ENCODE measurements around the gene CD99L2. TPM values are rescaled to one million over a fixed set of nuclear protein-coding genes. Genes with fewer than 3 reads are reported as not detected.

Gene CD99L2
- total RNA-seq, 2 donors from 2014 or later: 22.1 to 28.7 TPM

GRCh38 chrX:150940844-150941495 lies 42.5 kb upstream of the CD99L2 start:
- no peak overlapping the region for H3K4me3 ChIP-seq
- H3K4me1 ChIP-seq: peaks cover 6% of the 10 kb centered on the region
- DNase-seq: no peak
- 72 to 77% methylated on average over 5 of the region's 9 CpGs for WGBS, 2 donors
- TF ChIP-seq, protein P1, sequence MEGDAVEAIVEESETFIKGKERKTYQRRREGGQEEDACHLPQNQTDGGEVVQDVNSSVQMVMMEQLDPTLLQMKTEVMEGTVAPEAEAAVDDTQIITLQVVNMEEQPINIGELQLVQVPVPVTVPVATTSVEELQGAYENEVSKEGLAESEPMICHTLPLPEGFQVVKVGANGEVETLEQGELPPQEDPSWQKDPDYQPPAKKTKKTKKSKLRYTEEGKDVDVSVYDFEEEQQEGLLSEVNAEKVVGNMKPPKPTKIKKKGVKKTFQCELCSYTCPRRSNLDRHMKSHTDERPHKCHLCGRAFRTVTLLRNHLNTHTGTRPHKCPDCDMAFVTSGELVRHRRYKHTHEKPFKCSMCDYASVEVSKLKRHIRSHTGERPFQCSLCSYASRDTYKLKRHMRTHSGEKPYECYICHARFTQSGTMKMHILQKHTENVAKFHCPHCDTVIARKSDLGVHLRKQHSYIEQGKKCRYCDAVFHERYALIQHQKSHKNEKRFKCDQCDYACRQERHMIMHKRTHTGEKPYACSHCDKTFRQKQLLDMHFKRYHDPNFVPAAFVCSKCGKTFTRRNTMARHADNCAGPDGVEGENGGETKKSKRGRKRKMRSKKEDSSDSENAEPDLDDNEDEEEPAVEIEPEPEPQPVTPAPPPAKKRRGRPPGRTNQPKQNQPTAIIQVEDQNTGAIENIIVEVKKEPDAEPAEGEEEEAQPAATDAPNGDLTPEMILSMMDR (IDR thresholded peaks at IDR 0.05): no peak
- no peak for TF ChIP-seq POLR2A (IDR thresholded peaks at IDR 0.05)
- no peaks in the 10 kb centered on the region for H3K36me3 ChIP-seq (replicated peaks in 1 of 2; ENCODE audit: insufficient read depth in 1 of 2, low read depth in 2 of 2)
- H3K9me3 ChIP-seq: no peaks in the 10 kb centered on the region
- ATAC-seq: no peak
- intact Hi-C loops (cut with DNase I): no loop called here
- no peaks in the 10 kb centered on the region for H3K27me3 ChIP-seq
- no peak overlapping the region for H3K27ac ChIP-seq

GRCh38 chrX:150936556-150936955 lies 38.1 kb upstream of the CD99L2 start:
- no peak overlapping the region for H3K4me3 ChIP-seq
- no peaks in the 10 kb centered on the region for H3K4me1 ChIP-seq
- no peak overlapping the region for H3K27ac ChIP-seq
- DNase-seq: no peak
- H3K27me3 ChIP-seq: no peaks in the 10 kb centered on the region
- no peak for ATAC-seq
- no peaks in the 10 kb centered on the region for H3K9me3 ChIP-seq
- no peaks in the 10 kb centered on the region for H3K36me3 ChIP-seq (replicated peaks in 1 of 2; ENCODE audit: insufficient read depth in 1 of 2, low read depth in 2 of 2)
- TF ChIP-seq, protein P1 (IDR thresholded peaks at IDR 0.05): no peak
- no peak for TF ChIP-seq POLR2A (IDR thresholded peaks at IDR 0.05)
- intact Hi-C loops (cut with DNase I): no loop called here
- 61 to 65% methylated on average over 6 of the region's 6 CpGs for WGBS, 2 donors

GRCh38 chrX:150935467-150935866 lies 37.0 kb upstream of the CD99L2 start:
- DNase-seq: no peak
- WGBS, 2 donors: 33 to 56% methylated on average over 4 to 7 of the region's 7 CpGs

GRCh38 chrX:150934453-150934852 lies 36.0 kb upstream of the CD99L2 start:
- DNase-seq (no peak), ATAC-seq (no peak)
- Histone ChIP-seq H3K4me3 (no peak overlapping the region), H3K36me3 (replicated peaks in 1 of 2; ENCODE audit: insufficient read depth in 1 of 2, low read depth in 2 of 2) (no peaks in the 10 kb centered on the region), H3K27me3 (no peaks in the 10 kb centered on the region), H3K4me1 (no peaks in the 10 kb centered on the region), H3K9me3 (no peaks in the 10 kb centered on the region), H3K27ac (no peak overlapping the region)
- intact Hi-C loops (cut with DNase I): no loop called here
- 20 to 31% methylated on average over 1 to 5 of the region's 5 CpGs for WGBS, 2 donors
- TF ChIP-seq, protein P1 (IDR thresholded peaks at IDR 0.05): no peak
- TF ChIP-seq POLR2A (IDR thresholded peaks at IDR 0.05): no peak

More at GRCh38 chrX:150935467-150935866, 37.0 kb upstream of the CD99L2 start:
- TF ChIP-seq POLR2A (IDR thresholded peaks at IDR 0.05): no peak
- no peaks in the 10 kb centered on the region for H3K9me3 ChIP-seq
- no peaks in the 10 kb centered on the region for H3K4me1 ChIP-seq
- H3K27ac ChIP-seq: no peak overlapping the region
- no peaks in the 10 kb centered on the region for H3K27me3 ChIP-seq
- H3K36me3 ChIP-seq (replicated peaks in 1 of 2; ENCODE audit: insufficient read depth in 1 of 2, low read depth in 2 of 2): no peaks in the 10 kb centered on the region
- intact Hi-C loops (cut with DNase I): no loop called here
- H3K4me3 ChIP-seq: no peak overlapping the region
- no peak for ATAC-seq

- H3K36me3 ChIP-seq (replicated peaks in 1 of 2; ENCODE audit: insufficient read depth in 1 of 2, low read depth in 2 of 2): no peaks in the 10 kb centered on the region
- DNase-seq: no peak
- no peak overlapping the region for H3K27ac ChIP-seq
- 63 to 66% methylated on average over 3 to 5 of the region's 5 CpGs for WGBS, 2 donors
- no peak overlapping the region for H3K4me3 ChIP-seq
- H3K4me1 ChIP-seq: no peaks in the 10 kb centered on the region
- TF ChIP-seq, protein P1 (IDR thresholded peaks at IDR 0.05): no peak
- TF ChIP-seq POLR2A (IDR thresholded peaks at IDR 0.05): no peak
- intact Hi-C loops (cut with DNase I): no loop called here
- H3K27me3 ChIP-seq: no peaks in the 10 kb centered on the region
- ATAC-seq: no peak
- H3K9me3 ChIP-seq: no peaks in the 10 kb centered on the region
These were observed 35.5 kb upstream of the CD99L2 start for GRCh38 chrX:150933945-150934350.
